Cardiac fibroblast (primary cell): ENCODE results near the gene SVBP.
A peak's percentile ranks its signal among the peaks of the same experiment; 100 is the strongest.

Source experiments
- DNase-seq, 2 donors: peaks; one replicate each; pipeline versions ENCODE4 v3.0.0 to v3.0.0-alpha.2; 2010; ENCODE audit warnings: low read depth in 2 of 2
- H3K4me3 ChIP-seq, 2 donors: replicated peaks in 1 of 2; 1 replicate in 1 of 2; 2 replicates in 1 of 2; pipeline ENCODE4 v1.5.1; 2011; ENCODE audit warnings: low read depth in 2 of 2, low read length in 2 of 2, mild to moderate bottlenecking in 2 of 2, moderate library complexity in 1 of 2
- TF ChIP-seq, protein P1 (sequence below): IDR thresholded peaks from one replicate; pipeline ENCODE4 v1.5.1; 2011; ENCODE audit warnings: low read depth, mild to moderate bottlenecking, low read length, inconsistent platforms

The SVBP gene

DNA sequence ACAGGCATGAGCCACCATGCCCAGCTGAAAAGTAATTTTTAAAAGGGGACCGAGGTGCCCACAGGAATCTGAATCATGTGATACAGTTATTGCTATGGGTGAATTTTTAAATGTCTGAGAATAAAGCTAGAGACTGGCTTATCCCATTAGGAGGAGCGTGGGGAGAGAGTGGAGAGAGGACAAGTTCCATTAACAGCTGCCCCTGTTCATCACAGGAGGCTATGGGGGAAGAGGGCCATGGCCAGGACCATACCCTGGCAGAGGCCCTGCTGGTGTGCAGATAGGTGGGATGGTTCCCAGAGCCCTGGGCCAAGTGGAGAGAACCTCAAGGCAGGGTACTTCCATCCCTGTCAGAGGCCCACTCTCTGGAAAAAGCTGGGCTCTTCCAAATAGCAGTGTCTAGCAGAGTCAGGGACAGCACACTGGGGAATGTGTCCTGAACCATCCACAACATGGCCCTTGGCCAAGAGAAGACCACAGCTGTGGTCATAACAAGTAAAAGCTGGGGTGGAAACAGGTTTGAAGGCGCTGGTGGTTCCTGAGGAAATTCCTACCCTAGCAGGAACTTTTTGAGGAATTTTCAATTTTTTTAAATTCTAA is 15.5 kb upstream of the SVBP start:
- TF ChIP-seq, protein P1, sequence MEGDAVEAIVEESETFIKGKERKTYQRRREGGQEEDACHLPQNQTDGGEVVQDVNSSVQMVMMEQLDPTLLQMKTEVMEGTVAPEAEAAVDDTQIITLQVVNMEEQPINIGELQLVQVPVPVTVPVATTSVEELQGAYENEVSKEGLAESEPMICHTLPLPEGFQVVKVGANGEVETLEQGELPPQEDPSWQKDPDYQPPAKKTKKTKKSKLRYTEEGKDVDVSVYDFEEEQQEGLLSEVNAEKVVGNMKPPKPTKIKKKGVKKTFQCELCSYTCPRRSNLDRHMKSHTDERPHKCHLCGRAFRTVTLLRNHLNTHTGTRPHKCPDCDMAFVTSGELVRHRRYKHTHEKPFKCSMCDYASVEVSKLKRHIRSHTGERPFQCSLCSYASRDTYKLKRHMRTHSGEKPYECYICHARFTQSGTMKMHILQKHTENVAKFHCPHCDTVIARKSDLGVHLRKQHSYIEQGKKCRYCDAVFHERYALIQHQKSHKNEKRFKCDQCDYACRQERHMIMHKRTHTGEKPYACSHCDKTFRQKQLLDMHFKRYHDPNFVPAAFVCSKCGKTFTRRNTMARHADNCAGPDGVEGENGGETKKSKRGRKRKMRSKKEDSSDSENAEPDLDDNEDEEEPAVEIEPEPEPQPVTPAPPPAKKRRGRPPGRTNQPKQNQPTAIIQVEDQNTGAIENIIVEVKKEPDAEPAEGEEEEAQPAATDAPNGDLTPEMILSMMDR: no peak
- no peak overlapping the region for H3K4me3 ChIP-seq
- DNase-seq: no peak

DNA sequence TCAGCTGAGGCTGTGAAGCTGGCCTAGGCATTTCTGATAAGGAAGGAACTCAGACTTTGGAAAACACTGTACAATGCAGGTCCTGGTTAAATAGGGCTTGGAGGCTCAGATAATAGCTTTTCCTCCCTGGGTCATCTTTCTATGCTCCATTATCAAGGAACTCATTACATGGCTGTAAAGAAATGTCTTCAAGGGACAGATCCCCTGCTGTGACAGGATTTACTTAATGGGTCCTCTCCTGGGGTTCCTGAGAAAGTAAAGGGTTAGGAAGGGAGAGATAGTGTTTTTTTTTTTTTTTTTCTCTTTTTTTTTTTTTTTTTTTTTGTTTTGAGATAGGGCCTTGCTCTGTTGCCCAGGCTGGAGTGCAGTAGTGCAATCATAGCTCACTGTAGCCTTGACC is 14.1 kb upstream of the SVBP start:
- H3K4me3 ChIP-seq: no peak overlapping the region
- no peak for DNase-seq
- TF ChIP-seq, protein P1: no peak

DNA sequence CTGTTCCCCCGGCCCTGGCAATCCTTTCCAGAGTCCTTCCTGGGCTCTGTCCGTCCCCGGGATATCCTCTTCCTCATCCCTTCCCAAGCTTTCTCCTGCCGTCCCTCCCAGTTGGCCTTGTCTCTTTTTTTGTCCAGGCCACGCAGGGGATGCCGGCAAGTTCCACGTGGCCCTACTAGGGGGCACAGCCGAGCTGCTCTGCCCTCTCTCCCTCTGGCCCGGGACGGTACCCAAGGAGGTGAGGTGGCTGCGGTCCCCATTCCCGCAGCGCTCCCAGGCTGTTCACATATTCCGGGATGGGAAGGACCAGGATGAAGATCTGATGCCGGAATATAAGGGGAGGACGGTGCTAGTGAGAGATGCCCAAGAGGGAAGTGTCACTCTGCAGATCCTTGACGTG is 13.4 kb upstream of the SVBP start:
- no peak overlapping the region for H3K4me3 ChIP-seq
- no peak for DNase-seq
- TF ChIP-seq, protein P1: no peak

DNA sequence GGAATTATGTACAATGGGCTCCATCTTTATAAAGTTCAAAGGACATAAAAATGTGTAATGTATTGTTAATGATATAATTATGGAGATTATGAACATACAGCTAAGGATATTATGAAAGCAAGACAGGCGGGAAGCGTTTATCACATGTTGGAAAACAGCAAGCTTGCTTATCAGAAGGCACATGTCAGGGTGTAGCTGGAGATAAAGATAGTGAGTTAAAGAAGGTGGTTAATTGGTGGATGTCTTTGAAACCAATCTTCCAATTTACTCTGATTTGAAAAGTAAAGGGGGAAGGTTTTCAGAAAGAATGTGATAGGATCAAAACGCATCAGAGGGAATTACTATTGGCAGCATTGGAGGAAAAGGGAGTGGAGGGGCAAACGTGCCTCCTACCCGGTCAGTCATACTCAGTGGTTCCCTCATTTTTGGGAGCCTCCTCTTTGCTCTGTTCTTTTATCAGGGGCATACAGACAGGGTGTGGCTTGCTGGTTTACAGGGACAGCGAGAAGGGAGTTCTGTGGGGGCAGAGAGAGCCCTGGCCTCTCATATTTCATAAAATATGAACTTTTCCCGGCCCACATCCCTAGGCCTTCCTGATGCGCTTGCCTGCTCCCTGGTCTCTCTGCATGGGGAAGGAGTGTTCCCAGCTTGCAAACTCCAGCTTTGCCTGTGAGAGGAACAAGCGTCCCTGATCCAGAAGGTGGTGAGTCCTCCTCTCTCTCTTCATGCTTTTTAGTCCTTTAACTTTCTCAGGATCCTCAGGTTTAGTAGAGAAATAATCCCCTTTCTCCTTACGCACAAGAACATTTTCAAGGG is 8.0 kb upstream of the SVBP start:
- no peak overlapping the region for H3K4me3 ChIP-seq
- TF ChIP-seq, protein P1: no peak
- no peak for DNase-seq

DNA sequence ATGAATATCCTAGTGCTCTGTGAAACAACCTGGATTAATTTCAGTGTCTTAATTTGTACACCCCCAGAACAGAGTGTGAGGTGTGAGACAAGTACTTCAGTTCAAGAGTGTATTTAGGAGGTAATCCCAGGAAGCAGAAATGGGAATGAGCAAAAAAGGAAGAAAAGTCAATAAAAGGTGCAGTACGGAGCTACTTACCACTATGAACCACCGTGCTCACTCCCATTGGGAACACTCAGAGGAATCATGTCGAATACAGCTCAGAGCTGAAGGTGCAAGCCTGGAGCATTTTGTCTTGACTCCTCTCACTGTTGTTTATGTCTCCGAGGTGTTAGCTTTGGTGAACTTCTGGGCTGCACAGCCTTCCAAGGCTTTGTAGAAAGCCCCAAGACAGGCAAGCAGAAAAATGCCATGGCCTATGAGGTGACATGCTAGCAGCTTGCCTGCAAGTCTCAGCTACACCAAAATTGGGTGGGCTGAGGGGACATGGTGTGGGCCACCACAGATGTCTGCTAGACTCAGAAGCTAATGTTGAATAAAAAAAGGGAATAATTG is 7.4 kb upstream of the SVBP start:
- TF ChIP-seq, protein P1: no peak
- H3K4me3 ChIP-seq: no peak overlapping the region
- no peak for DNase-seq

DNA sequence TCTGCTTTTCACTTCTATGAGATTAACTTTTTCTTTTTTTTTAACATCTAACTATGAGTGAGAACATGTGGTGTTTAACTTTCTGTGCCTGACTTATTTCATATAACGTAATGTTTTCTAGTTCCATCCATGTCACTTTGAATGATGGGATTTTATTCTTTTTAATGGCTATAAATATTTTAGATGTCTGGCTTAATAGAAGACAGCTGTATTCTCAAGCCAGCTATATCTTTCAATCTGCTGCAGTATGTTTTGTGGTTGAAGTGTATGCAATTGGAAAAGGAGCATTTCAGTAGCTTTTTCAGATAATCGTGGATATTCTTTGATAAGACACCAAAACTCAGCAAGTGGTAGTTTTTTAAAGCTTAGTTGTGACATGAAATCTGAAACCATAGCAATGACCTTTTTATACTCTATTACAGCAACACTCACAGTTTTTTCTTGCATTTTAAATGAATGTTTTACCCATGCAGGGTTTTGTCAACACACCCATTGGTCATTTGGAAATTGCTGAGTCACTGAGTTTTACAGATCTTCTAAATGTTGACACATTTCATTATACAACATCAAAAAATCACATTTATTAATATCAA is 5.7 kb upstream of the SVBP start:
- TF ChIP-seq, protein P1: no peak
- peak; percentile 43 to 70 for DNase-seq
- H3K4me3 ChIP-seq: no peak overlapping the region
